C4-2B (cell line): ENCODE results near the gene PARVB.

Experiments used
- CTCF ChIP-seq: fragments of 450-650 bp; conservative IDR thresholded peaks from 2 replicates; pipeline ENCODE4 v1.5.1; 2017; ENCODE audit warnings: mild to moderate bottlenecking
- ZFX ChIP-seq: fragments of 450-650 bp; IDR thresholded peaks from 2 replicates; pipeline ENCODE4 v1.6.1; 2017

- no peak for TF ChIP-seq CTCF
- TF ChIP-seq ZFX, result no peak
Observed at GRCh38 chr22:44210722-44211121, 186.6 kb downstream of the PARVB start.
